HG03025 (cell line): ENCODE measurements around the gene WNT4.

Experiments used
- ATAC-seq: cut with Tn5 transposase; IDR thresholded peaks from one replicate; pipeline ENCODE4 v1.9.1; 2021; ENCODE audit warnings: mild to moderate bottlenecking, moderate library complexity; ENCODE audit not compliant: unreplicated experiment, low FRiP score

Gene WNT4

GRCh38 chr1:22164841-22165808 is 22.2 kb upstream of the WNT4 start:
- no peak for ATAC-seq

GRCh38 chr1:22163564-22163963 is 20.7 kb upstream of the WNT4 start:
- no peak for ATAC-seq

GRCh38 chr1:22163137-22163536 is 20.2 kb upstream of the WNT4 start:
- ATAC-seq, result no peak

- ATAC-seq, result no peak
These were observed 17.0 kb upstream of the WNT4 start for GRCh38 chr1:22159891-22160290.

GRCh38 chr1:22158654-22159053 is 15.8 kb upstream of the WNT4 start:
- no peak for ATAC-seq

- ATAC-seq, result no peak
These were observed 14.6 kb upstream of the WNT4 start for GRCh38 chr1:22157359-22157966.

- no peak for ATAC-seq
These were observed 12.6 kb upstream of the WNT4 start for GRCh38 chr1:22155517-22155916.

GRCh38 chr1:22154626-22155025 is 11.7 kb upstream of the WNT4 start:
- no peak for ATAC-seq

- no peak for ATAC-seq
These were observed 11.0 kb upstream of the WNT4 start for GRCh38 chr1:22153660-22154437.

- ATAC-seq, result no peak
These were observed 8.0 kb upstream of the WNT4 start for GRCh38 chr1:22150923-22151322.

GRCh38 chr1:22142315-22143064 is 407 bp downstream of the WNT4 start:
- ATAC-seq, result no peak

- ATAC-seq, result no peak
These were observed 1.2 kb downstream of the WNT4 start for GRCh38 chr1:22141554-22142314.

- ATAC-seq, result no peak
These were observed 2.2 kb downstream of the WNT4 start for GRCh38 chr1:22140694-22141093.

- no peak for ATAC-seq
These were observed 3.1 kb downstream of the WNT4 start for GRCh38 chr1:22139817-22140216.

GRCh38 chr1:22139066-22139594 is 3.8 kb downstream of the WNT4 start:
- no peak for ATAC-seq

- no peak for ATAC-seq
These were observed 5.7 kb downstream of the WNT4 start for GRCh38 chr1:22137004-22137720.

GRCh38 chr1:22133931-22134324 is 9.0 kb downstream of the WNT4 start:
- no peak for ATAC-seq

GRCh38 chr1:22133247-22133930 is 9.5 kb downstream of the WNT4 start:
- no peak for ATAC-seq
